ENCODE measurements around the gene DEFB132.

GRCh38 chr20:208942-209566 lies 48.5 kb upstream of the DEFB132 start:
- TF ChIP-seq EZH2 (IDR thresholded peaks at IDR 0.05; ENCODE audit: borderline replicate concordance, low read length) (no peak), CTCF (IDR thresholded peaks at IDR 0.05; ENCODE audit: low read length) (peak; percentile 65)
